Left ventricle myocardium inferior (tissue), 1 donor: ENCODE results near the gene SP6. TPM values are rescaled to one million over a fixed set of nuclear protein-coding genes. Genes with fewer than 3 reads are reported as not detected.

ENCODE experiments used
- DNase-seq: peaks from one replicate; pipeline ENCODE4 v3.0.0-alpha.2; 2020
- H3K27ac ChIP-seq: fragments of 200-600 bp; replicated peaks from 2 replicates; pipeline ENCODE4 v1.8.0; 2021
- H3K27me3 ChIP-seq: fragments of 200-600 bp; 2 replicates; pipeline ENCODE4 v1.8.0; 2021; ENCODE audit warnings: low read depth
- H3K36me3 ChIP-seq: fragments of 200-600 bp; 2 replicates; pipeline ENCODE4 v1.8.0; 2021
- H3K4me1 ChIP-seq: fragments of 200-600 bp; 2 replicates; pipeline ENCODE4 v1.8.0; 2021
- H3K4me3 ChIP-seq: fragments of 200-600 bp; 2 replicates; pipeline ENCODE4 v1.8.0; 2021; ENCODE audit warnings: mild to moderate bottlenecking, moderate library complexity
- H3K9me3 ChIP-seq: fragments of 200-600 bp; replicated peaks from 2 replicates; pipeline ENCODE4 v1.8.0; 2021
- CTCF ChIP-seq: fragments of 200-600 bp; IDR thresholded peaks from 2 replicates; pipeline ENCODE4 v1.8.0; 2021; ENCODE audit warnings: antibody characterized with exemption, mild to moderate bottlenecking, borderline replicate concordance
- intact Hi-C: fragments of 100-400 bp; cut with micrococcal nuclease; formaldehyde crosslinking; loops from one replicate; pipeline ENCODE4 v1.11.0; 2022
- total RNA-seq: library from RNA; stranded (reverse); fragmentation: NEBNext Ultra II Directional; extraction: Animal tissue kit (Norgen Biotek cat#: 25700); gene quantifications from one replicate; pipeline ENCODE4 v1.2.1, GENCODE V29; 2021
- donor health status: DM: no; HTN: yes; CAD: no; lungs with severe emphysema.

SP6 gene
- total RNA-seq, 1 donor from 2014 or later: 0.16 TPM

GRCh38 chr17:47808830-47809480 lies 42.0 kb downstream of the SP6 start:
- intact Hi-C loops: no loop called here
- H3K27me3 ChIP-seq: no peaks in the 10 kb centered on the region
- no peak overlapping the region for H3K27ac ChIP-seq
- no peak overlapping the region for H3K4me3 ChIP-seq
- peaks cover 49% of the 10 kb centered on the region for H3K36me3 ChIP-seq
- H3K9me3 ChIP-seq: no peaks in the 10 kb centered on the region
- H3K4me1 ChIP-seq: peaks cover 10% of the 10 kb centered on the region
- DNase-seq: no peak
- TF ChIP-seq CTCF: no peak

- DNase-seq: no peak
- Histone ChIP-seq H3K9me3 (no peaks in the 10 kb centered on the region), H3K27me3 (no peaks in the 10 kb centered on the region), H3K36me3 (peaks cover 42% of the 10 kb centered on the region), H3K4me1 (peaks cover 10% of the 10 kb centered on the region), H3K4me3 (no peak overlapping the region), H3K27ac (no peak overlapping the region)
- no peak for TF ChIP-seq CTCF
- intact Hi-C loops: no loop called here
Measured at GRCh38 chr17:47808036-47808829, 42.7 kb downstream of the SP6 start.

GRCh38 chr17:47807421-47807820 lies 43.5 kb downstream of the SP6 start:
- DNase-seq: no peak
- intact Hi-C loops: no loop called here
- Histone ChIP-seq H3K4me1 (peaks cover 10% of the 10 kb centered on the region), H3K27me3 (no peaks in the 10 kb centered on the region), H3K9me3 (no peaks in the 10 kb centered on the region), H3K27ac (no peak overlapping the region), H3K4me3 (no peak overlapping the region), H3K36me3 (peaks cover 34% of the 10 kb centered on the region)
- no peak for TF ChIP-seq CTCF

- Histone ChIP-seq H3K27ac (no peak overlapping the region), H3K4me3 (no peak overlapping the region), H3K27me3 (no peaks in the 10 kb centered on the region), H3K4me1 (peaks cover 10% of the 10 kb centered on the region), H3K9me3 (no peaks in the 10 kb centered on the region), H3K36me3 (peaks cover 34% of the 10 kb centered on the region)
- intact Hi-C loops: no loop called here
- no peak for DNase-seq
- no peak for TF ChIP-seq CTCF
Measured at GRCh38 chr17:47806913-47807255, 44.1 kb downstream of the SP6 start.

GRCh38 chr17:47806026-47806912 lies 44.7 kb downstream of the SP6 start:
- no peak overlapping the region for H3K4me3 ChIP-seq
- H3K36me3 ChIP-seq: peaks cover 34% of the 10 kb centered on the region
- no peaks in the 10 kb centered on the region for H3K27me3 ChIP-seq
- peaks cover 10% of the 10 kb centered on the region for H3K4me1 ChIP-seq
- H3K9me3 ChIP-seq: no peaks in the 10 kb centered on the region
- TF ChIP-seq CTCF: no peak
- H3K27ac ChIP-seq: peak overlapping the region; percentile 36
- intact Hi-C loops: no loop called here
- no peak for DNase-seq
